Suprapubic skin (tissue), 4 donors: ENCODE measurements around the gene ZNF496.

ENCODE experiments used
- POLR2A ChIP-seq, 2 donors: fragments of 450-650 bp; IDR thresholded peaks; one replicate each; pipeline ENCODE4 v1.6.1; 2017; ENCODE audit warnings: antibody characterized with exemption in 2 of 2, mild to moderate bottlenecking in 2 of 2, moderate library complexity in 2 of 2
- POLR2AphosphoS5 ChIP-seq, 3 donors: sonication (generic); formaldehyde crosslinking; IDR thresholded peaks; one replicate each; pipeline ENCODE4 v1.6.1; 2017; ENCODE audit warnings: antibody characterized with exemption in 3 of 3
- TF ChIP-seq, protein P1 (sequence below), 2 donors: fragments of 200-600 bp in 1 of 2; fragments of 450-650 bp in 1 of 2; sonication (generic) in 1 of 2; IDR thresholded peaks; one replicate each; pipeline ENCODE4 v1.5.1; 2016 to 2019; ENCODE audit warnings: antibody characterized with exemption in 2 of 2, mild to moderate bottlenecking in 1 of 2, moderate library complexity in 1 of 2

DNA sequence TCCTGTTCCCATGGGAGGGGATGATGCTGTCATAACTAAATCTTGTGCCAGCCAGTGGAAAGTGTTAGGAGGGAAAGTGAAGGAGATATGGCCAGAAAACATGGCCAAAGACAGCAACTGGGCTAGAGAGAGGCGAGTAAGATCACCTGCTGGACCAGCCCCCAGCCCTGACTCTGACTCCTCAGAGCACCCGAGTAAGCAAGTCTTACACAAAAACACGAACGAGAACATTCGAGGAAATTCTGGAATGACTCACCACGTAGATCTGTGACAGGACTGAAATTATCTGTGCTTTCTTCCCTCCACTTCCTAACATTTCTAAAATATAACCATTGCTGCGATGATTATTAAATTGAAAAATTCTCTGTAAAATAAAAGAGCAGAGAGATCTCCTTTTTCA, 9.2 kb downstream of the ZNF496 start:
- TF ChIP-seq, protein P1, sequence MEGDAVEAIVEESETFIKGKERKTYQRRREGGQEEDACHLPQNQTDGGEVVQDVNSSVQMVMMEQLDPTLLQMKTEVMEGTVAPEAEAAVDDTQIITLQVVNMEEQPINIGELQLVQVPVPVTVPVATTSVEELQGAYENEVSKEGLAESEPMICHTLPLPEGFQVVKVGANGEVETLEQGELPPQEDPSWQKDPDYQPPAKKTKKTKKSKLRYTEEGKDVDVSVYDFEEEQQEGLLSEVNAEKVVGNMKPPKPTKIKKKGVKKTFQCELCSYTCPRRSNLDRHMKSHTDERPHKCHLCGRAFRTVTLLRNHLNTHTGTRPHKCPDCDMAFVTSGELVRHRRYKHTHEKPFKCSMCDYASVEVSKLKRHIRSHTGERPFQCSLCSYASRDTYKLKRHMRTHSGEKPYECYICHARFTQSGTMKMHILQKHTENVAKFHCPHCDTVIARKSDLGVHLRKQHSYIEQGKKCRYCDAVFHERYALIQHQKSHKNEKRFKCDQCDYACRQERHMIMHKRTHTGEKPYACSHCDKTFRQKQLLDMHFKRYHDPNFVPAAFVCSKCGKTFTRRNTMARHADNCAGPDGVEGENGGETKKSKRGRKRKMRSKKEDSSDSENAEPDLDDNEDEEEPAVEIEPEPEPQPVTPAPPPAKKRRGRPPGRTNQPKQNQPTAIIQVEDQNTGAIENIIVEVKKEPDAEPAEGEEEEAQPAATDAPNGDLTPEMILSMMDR (IDR thresholded peaks at IDR 0.05): no peak
- TF ChIP-seq POLR2A (IDR thresholded peaks at IDR 0.05): no peak
- no peak for TF ChIP-seq POLR2AphosphoS5 (IDR thresholded peaks at IDR 0.05)
